GOT3 (cell line): ENCODE measurements around the gene DRC3.
"Not testable (repeated sequence)": the region's sequence is repeated elsewhere in the genome, so short reads cannot be mapped to it uniquely, and the experiment has no call there.

ENCODE experiments used
- DNase-seq: peaks from one replicate; lab custom pipeline; 2025; ENCODE audit warnings: mixed read lengths; lab: John Stamatoyannopoulos, UW

DRC3 gene

GRCh38 chr17:17941015-17941414 is 31.6 kb upstream of the DRC3 start:
- no peak for DNase-seq

GRCh38 chr17:17942846-17943245 is 29.8 kb upstream of the DRC3 start:
- DNase-seq, result no peak

GRCh38 chr17:17943281-17943984 is 29.2 kb upstream of the DRC3 start:
- DNase-seq, result no peak

- DNase-seq, result no peak
Observed at GRCh38 chr17:17944242-17944641, 28.4 kb upstream of the DRC3 start.

- DNase-seq, result no peak
Observed at GRCh38 chr17:17944743-17945142, 27.9 kb upstream of the DRC3 start.

GRCh38 chr17:17946093-17946492 is 26.6 kb upstream of the DRC3 start:
- no peak for DNase-seq

- DNase-seq, result no peak
Observed at GRCh38 chr17:17947309-17947708, 25.4 kb upstream of the DRC3 start.

- no peak for DNase-seq
Observed at GRCh38 chr17:17947966-17948365, 24.7 kb upstream of the DRC3 start.

- no peak for DNase-seq
Observed at GRCh38 chr17:17950347-17950746, 22.3 kb upstream of the DRC3 start.

GRCh38 chr17:17950806-17951205 is 21.9 kb upstream of the DRC3 start:
- no peak for DNase-seq

GRCh38 chr17:17951524-17951923 is 21.1 kb upstream of the DRC3 start:
- DNase-seq, result no peak

GRCh38 chr17:17952691-17953090 is 20.0 kb upstream of the DRC3 start:
- no peak for DNase-seq

- DNase-seq, result no peak
Observed at GRCh38 chr17:17954079-17954478, 18.6 kb upstream of the DRC3 start.

- not testable (repeated sequence) for DNase-seq
Observed at GRCh38 chr17:17955790-17956341, 16.8 kb upstream of the DRC3 start.

- DNase-seq, result no peak
Observed at GRCh38 chr17:17957584-17957916, 15.1 kb upstream of the DRC3 start.

GRCh38 chr17:17958982-17959381 is 13.7 kb upstream of the DRC3 start:
- no peak for DNase-seq

GRCh38 chr17:17959520-17960361 is 12.9 kb upstream of the DRC3 start:
- no peak for DNase-seq

- DNase-seq, result no peak
Observed at GRCh38 chr17:17960500-17961030, 12.1 kb upstream of the DRC3 start.

GRCh38 chr17:17963066-17963465 is 9.6 kb upstream of the DRC3 start:
- DNase-seq, result no peak

- no peak for DNase-seq
Observed at GRCh38 chr17:17963694-17964436, 8.8 kb upstream of the DRC3 start.

GRCh38 chr17:17964710-17965109 is 8.0 kb upstream of the DRC3 start:
- DNase-seq, result no peak

- DNase-seq, result no peak
Observed at GRCh38 chr17:17965152-17965721, 7.4 kb upstream of the DRC3 start.
